ENCODE measurements around the gene LMBR1L.

Gene LMBR1L

GRCh38 chr12:49121047-49121696 lies 10.5 kb upstream of the LMBR1L start:
- no peak for DNase-seq (ENCODE audit: low read depth)

DNA sequence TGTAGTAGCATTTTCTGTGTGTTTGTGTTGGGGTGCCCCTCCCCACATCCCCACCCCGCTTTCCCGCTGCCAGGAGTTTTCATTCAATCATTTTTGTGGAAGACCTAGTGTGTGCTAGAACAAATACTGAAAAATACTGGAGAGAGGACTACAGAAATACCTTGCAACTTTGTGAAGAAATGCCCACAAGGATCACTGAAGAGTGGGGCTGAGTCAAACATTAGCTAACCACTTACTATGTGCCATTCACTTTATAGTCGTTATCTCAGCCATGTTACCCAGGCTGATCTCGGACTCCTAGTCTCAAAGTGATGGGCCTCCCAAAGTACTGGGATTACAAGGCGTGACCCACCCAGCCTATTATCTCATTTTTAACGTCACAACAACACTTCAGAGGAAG lies 559 bp upstream of the LMBR1L start:
- DNase-seq (ENCODE audit: low read depth): no peak

DNA sequence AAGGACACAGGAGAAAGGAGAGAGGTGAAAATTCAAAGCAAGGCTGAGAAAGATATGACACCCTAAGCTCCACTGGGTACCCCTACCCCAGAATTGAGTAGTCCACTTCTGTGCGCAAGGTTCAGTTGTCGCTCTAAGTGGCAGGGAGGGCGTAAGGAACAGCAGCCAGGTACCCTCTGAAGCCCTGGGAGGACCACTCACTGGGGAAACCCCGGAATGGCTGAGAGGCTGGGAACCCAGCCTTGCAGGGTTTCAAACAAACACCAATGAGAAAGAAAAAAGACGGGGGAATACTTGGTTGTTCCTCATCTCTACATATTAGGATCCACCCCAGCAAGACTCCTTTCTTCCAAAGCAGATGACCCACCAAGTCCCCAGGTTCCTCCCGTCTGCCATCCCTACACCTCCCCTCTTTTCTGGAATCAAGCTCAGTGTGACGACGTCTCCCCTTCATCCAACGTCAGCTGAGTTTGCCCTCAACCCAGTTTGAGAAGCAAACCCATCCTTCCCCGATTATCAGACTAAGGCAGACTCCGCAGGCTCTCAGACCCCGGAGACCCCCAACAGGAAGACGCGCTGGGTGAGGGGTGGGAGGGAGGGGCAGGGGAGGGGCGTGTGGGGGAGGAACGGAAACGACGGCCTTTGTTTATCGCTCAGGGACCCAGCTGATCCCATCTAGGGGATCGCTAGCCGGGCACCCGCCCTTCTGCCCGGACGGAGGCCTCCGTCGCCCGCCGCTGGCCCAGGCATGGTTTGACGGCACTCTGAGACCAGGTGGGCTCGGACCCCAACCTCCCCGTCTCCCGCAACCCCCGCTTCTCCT lies 795 bp downstream of the LMBR1L start:
- DNase-seq (ENCODE audit: low read depth): no peak

DNA sequence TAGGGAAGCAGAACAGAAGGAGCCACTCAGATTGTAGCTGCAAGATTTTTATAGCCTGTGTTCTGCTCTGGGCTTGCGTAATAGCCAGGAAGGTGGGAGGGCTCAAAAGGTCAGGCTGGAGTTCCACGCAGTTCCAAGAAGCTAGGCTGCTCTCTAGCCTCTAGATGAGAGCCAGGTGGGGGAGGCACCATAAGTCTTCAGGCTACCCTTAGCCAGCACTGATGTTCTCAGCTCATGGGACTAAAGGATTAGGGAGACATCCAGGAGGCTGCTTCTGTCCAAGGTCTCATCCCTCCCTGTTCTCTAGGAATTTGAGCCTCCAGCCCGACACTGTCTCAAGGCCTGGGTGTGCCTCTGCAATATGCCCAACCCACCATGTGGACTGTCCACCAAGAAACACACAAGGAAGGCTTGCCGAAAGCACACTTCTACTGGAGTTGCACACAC lies 1.7 kb downstream of the LMBR1L start:
- no peak for DNase-seq (ENCODE audit: low read depth)

GRCh38 chr12:49105504-49106084 lies 5.1 kb downstream of the LMBR1L start:
- no peak for DNase-seq (ENCODE audit: low read depth)

DNA sequence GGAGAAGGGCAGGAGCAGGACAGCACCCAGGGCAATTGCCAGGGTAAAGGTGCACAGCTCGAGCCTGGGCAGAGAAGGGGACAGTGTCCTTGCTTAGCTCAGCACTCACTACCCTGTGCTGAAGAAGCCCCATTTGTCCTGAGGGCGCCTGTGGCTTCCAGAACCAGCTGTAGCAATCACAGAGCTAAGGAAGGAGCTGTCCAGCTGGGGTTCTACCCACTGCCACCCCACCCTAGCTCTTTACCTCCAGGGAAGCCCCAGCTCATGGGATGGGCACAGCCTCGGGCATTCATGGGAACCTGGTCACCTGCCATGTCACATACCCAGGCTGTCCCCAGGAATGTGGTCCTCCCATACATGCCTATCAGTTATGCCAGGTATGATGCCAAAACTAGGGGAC lies 5.8 kb downstream of the LMBR1L start:
- no peak for DNase-seq (ENCODE audit: low read depth)

GRCh38 chr12:49100380-49100779 lies 10.3 kb downstream of the LMBR1L start:
- no peak for DNase-seq (ENCODE audit: low read depth)

DNA sequence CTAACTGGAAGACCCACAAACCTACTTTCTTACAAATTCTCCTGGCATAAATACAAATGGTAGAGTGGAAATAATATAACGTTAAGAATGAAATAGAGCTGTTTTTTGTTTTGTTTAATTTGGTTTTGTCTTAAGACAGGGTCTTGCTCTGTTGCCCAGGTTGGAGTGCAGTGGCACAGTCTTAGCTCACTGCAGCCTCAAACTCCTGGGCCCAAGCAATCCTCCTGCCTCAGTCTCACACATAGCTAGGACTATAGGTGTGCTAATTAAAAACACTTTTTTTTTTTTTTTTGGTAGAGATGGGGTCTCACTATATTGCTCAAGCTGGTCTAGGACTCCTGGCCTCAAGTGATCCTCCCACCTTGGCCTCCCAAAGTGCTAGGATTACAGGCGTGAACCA lies 11.9 kb downstream of the LMBR1L start:
- no peak for DNase-seq (ENCODE audit: low read depth)

GRCh38 chr12:49098035-49098451 lies 12.6 kb downstream of the LMBR1L start:
- DNase-seq (ENCODE audit: low read depth): peak; percentile 39

- no peak for DNase-seq (ENCODE audit: low read depth)
Measured at GRCh38 chr12:49097381-49097780, 13.3 kb downstream of the LMBR1L start.

DNA sequence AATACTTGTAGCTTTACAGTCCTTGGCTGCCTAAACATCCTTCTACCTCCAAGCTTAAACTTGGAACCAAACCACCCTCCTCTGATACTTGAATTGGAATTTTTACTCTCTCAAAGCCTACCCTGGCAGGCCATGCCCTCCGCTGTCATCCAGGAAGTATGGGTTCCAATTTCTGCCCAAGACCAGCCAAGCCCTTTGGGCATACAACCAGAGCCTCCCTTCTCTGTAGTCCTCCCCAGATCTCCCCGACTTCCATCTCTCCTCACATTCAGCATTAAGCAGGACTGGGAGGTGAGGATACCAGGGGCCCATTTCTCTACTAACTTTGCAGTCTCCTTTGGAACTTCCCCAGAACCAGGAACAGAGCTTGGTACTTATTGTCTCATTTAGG lies 15.7 kb downstream of the LMBR1L start:
- no peak for DNase-seq (ENCODE audit: low read depth)

DNA sequence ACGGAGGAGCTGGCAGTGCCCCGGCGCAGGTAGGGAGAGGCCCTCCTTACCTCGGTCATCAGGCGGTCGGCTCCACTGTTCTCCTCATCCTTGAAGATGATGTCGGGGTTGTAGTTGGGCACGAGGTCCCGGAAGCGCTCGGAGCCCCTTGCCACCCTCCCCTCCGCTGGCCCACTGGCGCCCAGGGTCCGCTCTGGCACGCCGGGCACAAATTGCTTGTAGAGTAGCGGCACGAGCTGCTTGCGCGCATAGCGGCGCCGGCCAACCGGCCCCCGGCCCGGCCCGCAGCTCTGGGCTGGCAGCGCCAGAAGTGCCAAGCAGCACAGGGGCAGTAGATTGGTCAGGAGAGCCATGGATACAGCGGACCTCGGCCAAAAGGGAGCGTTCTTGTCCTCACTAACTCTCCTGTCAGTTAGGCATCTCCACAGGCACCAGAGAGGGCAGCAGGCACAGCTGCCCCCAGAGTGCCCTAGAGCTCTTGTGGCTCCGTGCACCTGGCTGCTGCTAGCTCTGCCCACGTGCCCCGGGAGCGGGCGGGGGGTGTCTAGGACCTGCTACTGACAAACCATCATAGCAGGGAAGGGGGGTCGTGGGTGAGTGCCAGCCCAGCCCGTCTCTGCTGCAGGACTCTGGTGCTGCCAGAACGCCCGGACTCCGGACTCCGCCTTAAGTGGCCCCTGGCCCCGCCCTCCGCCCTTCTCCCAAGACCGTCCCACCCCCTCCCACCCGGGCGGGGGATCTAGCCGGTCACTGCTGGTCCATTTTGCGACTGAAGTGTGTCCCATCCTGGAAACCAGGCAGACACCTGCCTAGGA lies 16.3 kb downstream of the LMBR1L start, which contains the start of gene DHH:
TSS of gene DHH (minus strand) at position 642 of the 815 bp plus-strand sequence. CDS start at position 353, 289 bp downstream.
- no peak for DNase-seq (ENCODE audit: low read depth)

- no peak for DNase-seq (ENCODE audit: low read depth)
Measured at GRCh38 chr12:49093792-49094159, 16.9 kb downstream of the LMBR1L start.

DNA sequence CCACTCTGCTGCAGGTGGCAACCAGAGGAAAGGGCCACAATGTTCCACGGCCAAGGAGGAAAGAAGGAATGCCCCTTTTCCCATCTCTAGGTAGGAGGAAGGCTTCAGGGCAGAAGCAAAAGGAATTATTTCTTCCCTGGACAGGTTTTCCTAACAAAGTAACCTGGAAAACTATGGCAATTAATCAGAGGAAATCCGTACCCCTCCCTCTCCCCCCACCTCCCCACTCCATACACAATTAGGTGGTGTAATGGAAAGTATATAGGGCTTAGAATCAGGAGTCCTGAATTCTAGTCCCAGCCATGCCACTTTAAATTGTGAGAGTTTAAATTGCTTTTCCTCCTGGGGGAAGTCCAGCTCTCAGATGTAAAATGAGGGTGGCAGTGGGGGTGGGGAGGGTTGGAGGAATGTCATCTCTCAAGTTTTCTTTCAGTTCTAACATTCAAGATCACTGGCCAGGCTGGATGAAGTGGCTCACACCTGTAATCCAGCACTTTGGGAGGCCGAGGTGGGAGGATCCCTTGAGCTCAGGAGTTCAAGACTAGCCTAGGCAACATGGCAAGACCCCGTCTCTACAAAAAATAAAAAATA lies 17.7 kb downstream of the LMBR1L start:
- DNase-seq (ENCODE audit: low read depth): no peak

DNA sequence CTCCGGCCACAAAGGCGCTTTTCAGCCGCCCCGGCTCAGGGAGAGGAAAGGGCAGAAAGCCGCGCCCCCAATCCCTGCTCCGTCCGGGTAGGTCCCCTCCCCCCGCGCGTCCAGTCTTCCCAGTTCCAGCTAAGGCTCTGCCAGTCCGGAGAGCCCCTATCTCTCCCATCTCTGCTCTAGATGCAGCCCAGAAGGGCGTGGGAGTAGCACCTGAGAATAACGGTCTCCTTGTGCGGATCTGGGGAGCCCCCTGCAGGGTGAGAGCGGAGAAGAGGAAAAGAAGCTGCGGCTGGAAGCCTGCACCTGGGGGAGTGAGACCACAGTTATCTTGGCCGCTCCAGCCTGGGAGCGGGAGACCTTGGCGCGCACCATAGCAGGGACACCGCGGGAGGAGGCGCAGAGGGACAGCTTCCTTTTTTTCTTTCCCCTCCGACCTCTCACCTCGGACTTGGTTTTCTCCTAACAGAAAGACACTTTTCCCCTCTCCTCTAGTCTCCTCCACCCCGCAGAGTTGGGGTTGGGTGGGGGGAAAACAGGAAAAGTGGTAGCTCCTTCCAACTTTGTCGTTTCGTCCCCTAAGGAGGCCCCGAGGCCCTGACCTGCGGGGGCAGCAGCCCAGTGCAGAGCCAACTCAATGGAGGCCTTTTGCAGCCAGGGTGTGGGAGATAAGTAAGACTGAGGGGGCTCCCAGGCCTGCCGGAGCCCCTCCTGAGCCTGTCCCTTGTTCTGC lies 18.4 kb downstream of the LMBR1L start:
- peak; percentile 21 for DNase-seq (ENCODE audit: low read depth)

GRCh38 chr12:49091836-49092085 lies 18.9 kb downstream of the LMBR1L start:
- DNase-seq (ENCODE audit: low read depth): no peak

- DNase-seq (ENCODE audit: low read depth): no peak
Measured at GRCh38 chr12:49091056-49091835, 19.4 kb downstream of the LMBR1L start.

DNA sequence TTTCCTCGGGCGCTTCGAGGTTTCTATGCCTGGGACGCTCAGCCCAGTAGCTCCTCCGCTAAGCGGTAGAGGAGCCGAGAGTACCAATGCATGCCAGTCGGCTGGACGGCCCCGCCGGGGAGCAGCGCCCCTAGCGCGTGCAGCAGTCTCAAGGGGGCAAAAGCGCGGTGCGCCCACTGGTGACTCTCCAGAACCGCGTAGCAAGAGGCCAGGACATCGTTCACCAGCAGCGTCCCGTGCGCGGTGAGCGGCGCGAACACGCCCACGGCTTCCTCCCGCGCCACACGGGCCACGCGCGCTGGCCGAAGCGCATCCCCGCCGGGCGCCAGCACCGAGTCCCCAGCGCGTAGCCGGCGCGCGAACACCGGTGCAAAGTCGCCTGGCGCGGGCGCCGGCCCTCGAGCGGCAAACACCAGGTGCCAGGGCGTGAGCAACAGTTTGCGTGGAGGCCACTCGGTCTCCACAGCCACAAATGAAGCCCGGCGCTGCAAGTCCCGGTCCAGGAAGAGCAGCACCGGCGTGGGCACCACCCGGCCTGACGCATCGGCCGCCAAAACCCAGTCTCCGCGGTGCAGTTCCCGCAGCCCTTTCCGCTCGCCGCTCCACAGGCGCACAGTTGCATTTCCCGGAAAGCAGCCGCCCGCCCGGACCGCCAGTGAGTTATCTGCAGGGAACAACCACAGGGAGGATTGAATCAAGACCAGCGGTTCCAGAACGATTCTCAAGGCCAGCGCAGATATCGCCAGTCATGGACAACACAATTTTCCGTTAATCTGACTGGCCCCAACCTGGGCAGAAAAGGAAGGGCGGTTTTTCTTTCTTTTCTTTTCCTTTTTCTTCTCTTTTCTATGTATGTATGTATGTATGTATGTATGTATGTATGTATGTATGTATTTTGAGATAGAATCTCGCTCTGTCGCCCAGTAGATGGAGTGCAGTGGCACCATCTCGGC lies 20.6 kb downstream of the LMBR1L start:
- DNase-seq (ENCODE audit: low read depth): no peak

DNA sequence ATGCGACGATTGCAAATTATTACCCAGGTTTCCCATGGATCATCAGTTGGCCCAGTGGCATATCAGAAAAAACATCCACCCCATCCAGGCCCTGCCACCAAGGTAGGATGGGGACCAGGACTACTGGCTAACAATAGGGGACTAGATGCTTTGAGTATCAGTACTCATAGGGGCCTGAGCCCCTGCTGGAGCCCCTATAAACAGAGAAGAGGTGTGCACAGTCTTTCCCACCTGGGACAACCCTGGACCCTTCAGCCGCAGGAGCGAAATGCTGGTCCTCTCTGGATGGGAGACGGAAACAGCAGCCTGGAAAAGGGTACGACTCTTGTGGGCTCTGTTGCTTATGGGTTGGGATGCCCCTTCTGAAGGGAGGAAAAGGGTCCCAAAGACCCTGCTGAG lies 21.7 kb downstream of the LMBR1L start:
- DNase-seq (ENCODE audit: low read depth): no peak
